Vagina (tissue), 2 donors: ENCODE data around the gene WNT7B.

Experiments used
- CTCF ChIP-seq, 3 experiments: fragments of 450-650 bp in 2 of 3; fragments of 200-600 bp in 1 of 3; sonication (generic) in 1 of 3; IDR thresholded peaks; one replicate each; pipeline ENCODE4 v1.5.1; 2017 to 2019; ENCODE audit warnings: antibody characterized with exemption in 3 of 3, mild to moderate bottlenecking in 2 of 3, moderate library complexity in 2 of 3
- POLR2A ChIP-seq, 2 donors: fragments of 450-650 bp; IDR thresholded peaks; one replicate each; pipeline ENCODE4 v1.6.1; 2017; ENCODE audit warnings: antibody characterized with exemption in 2 of 2, mild to moderate bottlenecking in 2 of 2, moderate library complexity in 2 of 2

- no peak for TF ChIP-seq CTCF (IDR thresholded peaks at IDR 0.05)
- TF ChIP-seq POLR2A (IDR thresholded peaks at IDR 0.05), result no peak
Observed at GRCh38 chr22:45905326-45905923, 71.5 kb downstream of the WNT7B start.
